ENCODE data around the gene SLC39A11.

SLC39A11 gene

GRCh38 chr17:73018599-73018998 is 73.9 kb downstream of the SLC39A11 start:
- H3K4me1 ChIP-seq: peaks cover 63% of the 10 kb centered on the region
- H3K27me3 ChIP-seq: no peaks in the 10 kb centered on the region
- no peak overlapping the region for H3K27ac ChIP-seq
- no peak overlapping the region for H3K4me3 ChIP-seq
- 0 out of 2 replicates have a peak, but pooled peaks cover 8% of the 10 kb centered on the region for H4K20me1 ChIP-seq
- no peak overlapping the region for H3K9ac ChIP-seq
- peaks cover 38% of the 10 kb centered on the region for H3K9me3 ChIP-seq
- TF ChIP-seq Cebpa-rat (IDR thresholded peaks at IDR 0.05): no peak
- no peak overlapping the region for H3K4me2 ChIP-seq
- peaks cover 10% of the 10 kb centered on the region for H3K36me3 ChIP-seq

GRCh38 chr17:73017658-73018057 is 74.8 kb downstream of the SLC39A11 start:
- no peaks in the 10 kb centered on the region for H3K27me3 ChIP-seq
- H3K27ac ChIP-seq: no peak overlapping the region
- no peak overlapping the region for H3K4me2 ChIP-seq
- H3K4me3 ChIP-seq: no peak overlapping the region
- TF ChIP-seq Cebpa-rat (IDR thresholded peaks at IDR 0.05): no peak
- H3K36me3 ChIP-seq: 0 out of 2 replicates have a peak, but pooled peaks cover 3% of the 10 kb centered on the region
- peaks cover 66% of the 10 kb centered on the region for H3K4me1 ChIP-seq
- H3K9ac ChIP-seq: no peak overlapping the region
- peaks cover 37% of the 10 kb centered on the region for H3K9me3 ChIP-seq
- 0 out of 2 replicates have a peak, but pooled peaks cover 8% of the 10 kb centered on the region for H4K20me1 ChIP-seq

- Histone ChIP-seq H3K9ac (no peak overlapping the region), H3K9me3 (peaks cover 32% of the 10 kb centered on the region), H3K36me3 (0 out of 2 replicates have a peak, but pooled peaks cover 3% of the 10 kb centered on the region), H3K4me3 (no peak overlapping the region), H3K4me2 (no peak overlapping the region), H3K27ac (no peak overlapping the region), H3K4me1 (peaks cover 66% of the 10 kb centered on the region), H3K27me3 (no peaks in the 10 kb centered on the region), H4K20me1 (no peaks in the 10 kb centered on the region)
- TF ChIP-seq Cebpa-rat (IDR thresholded peaks at IDR 0.05): no peak
Observed at GRCh38 chr17:73015722-73016276, 76.7 kb downstream of the SLC39A11 start.

GRCh38 chr17:73013816-73014663 is 78.4 kb downstream of the SLC39A11 start:
- no peak for TF ChIP-seq Cebpa-rat (IDR thresholded peaks at IDR 0.05)
- Histone ChIP-seq H3K4me3 (no peak overlapping the region), H3K36me3 (0 out of 2 replicates have a peak, but pooled peaks cover 3% of the 10 kb centered on the region), H3K4me2 (peak overlapping the region; percentile 60), H3K27me3 (no peaks in the 10 kb centered on the region), H3K9me3 (peaks cover 18% of the 10 kb centered on the region), H4K20me1 (no peaks in the 10 kb centered on the region), H3K9ac (no peak overlapping the region; the same call in 1 of the 2 replicates), H3K27ac (peak overlapping the region; percentile 76), H3K4me1 (peaks cover 72% of the 10 kb centered on the region)

- no peak overlapping the region; the same call in 1 of the 2 replicates for H3K9ac ChIP-seq
- H4K20me1 ChIP-seq: no peaks in the 10 kb centered on the region
- H3K36me3 ChIP-seq: 0 out of 2 replicates have a peak, but pooled peaks cover 3% of the 10 kb centered on the region
- TF ChIP-seq Cebpa-rat (IDR thresholded peaks at IDR 0.05): no peak
- peaks cover 13% of the 10 kb centered on the region for H3K9me3 ChIP-seq
- peaks cover 73% of the 10 kb centered on the region for H3K4me1 ChIP-seq
- peak overlapping the region; percentile 60 for H3K4me2 ChIP-seq
- H3K27ac ChIP-seq: peak overlapping the region; percentile 76
- H3K4me3 ChIP-seq: no peak overlapping the region
- H3K27me3 ChIP-seq: no peaks in the 10 kb centered on the region
Observed at GRCh38 chr17:73013301-73013700, 79.2 kb downstream of the SLC39A11 start.

- Histone ChIP-seq H3K9ac (peak overlapping the region; percentile 59; the same call in 1 of the 2 replicates), H3K4me3 (peak overlapping the region; percentile 36; the same call in 1 of the 2 replicates)
Observed at GRCh38 chr17:73011016-73011486, 81.4 kb downstream of the SLC39A11 start.

GRCh38 chr17:73010414-73010813 is 82.1 kb downstream of the SLC39A11 start:
- Histone ChIP-seq H3K9me3 (no peaks in the 10 kb centered on the region), H3K4me3 (0 out of 2 replicates have a peak overlapping the region, but pooled peaks have one; percentile 36), H3K4me1 (peaks cover 79% of the 10 kb centered on the region), H3K27ac (peak overlapping the region; percentile 76), H3K27me3 (no peaks in the 10 kb centered on the region), H3K9ac (peak overlapping the region; percentile 59; the same call in 1 of the 2 replicates), H3K4me2 (peak overlapping the region; percentile 72), H3K36me3 (peaks cover 2% of the 10 kb centered on the region; the same call in 1 of the 2 replicates), H4K20me1 (no peaks in the 10 kb centered on the region)
- no peak for TF ChIP-seq Cebpa-rat (IDR thresholded peaks at IDR 0.05)

More at GRCh38 chr17:73011016-73011486, 81.4 kb downstream of the SLC39A11 start:
- no peaks in the 10 kb centered on the region for H3K9me3 ChIP-seq
- H3K27me3 ChIP-seq: no peaks in the 10 kb centered on the region
- H3K27ac ChIP-seq: peak overlapping the region; percentile 76
- H4K20me1 ChIP-seq: no peaks in the 10 kb centered on the region
- peak overlapping the region; percentile 72 for H3K4me2 ChIP-seq
- TF ChIP-seq Cebpa-rat (IDR thresholded peaks at IDR 0.05): no peak
- peaks cover 85% of the 10 kb centered on the region for H3K4me1 ChIP-seq
- no peaks in the 10 kb centered on the region for H3K36me3 ChIP-seq

GRCh38 chr17:73007407-73007806 is 85.1 kb downstream of the SLC39A11 start:
- Histone ChIP-seq H3K4me3 (no peak overlapping the region), H3K4me1 (peaks cover 49% of the 10 kb centered on the region), H4K20me1 (no peaks in the 10 kb centered on the region), H3K36me3 (peaks cover 14% of the 10 kb centered on the region), H3K27ac (0 out of 2 replicates have a peak overlapping the region, but pooled peaks have one; percentile 9), H3K4me2 (0 out of 2 replicates have a peak overlapping the region, but pooled peaks have one; percentile 29), H3K27me3 (no peaks in the 10 kb centered on the region), H3K9ac (no peak overlapping the region), H3K9me3 (no peaks in the 10 kb centered on the region)
- TF ChIP-seq Cebpa-rat (IDR thresholded peaks at IDR 0.05): no peak

- no peak overlapping the region for H3K4me3 ChIP-seq
Observed at GRCh38 chr17:73005360-73005759, 87.1 kb downstream of the SLC39A11 start.

More at GRCh38 chr17:73005360-73005759, 87.1 kb downstream of the SLC39A11 start:
- Histone ChIP-seq H3K27ac (no peak overlapping the region), H3K27me3 (no peaks in the 10 kb centered on the region), H3K9me3 (no peaks in the 10 kb centered on the region), H4K20me1 (no peaks in the 10 kb centered on the region), H3K4me2 (no peak overlapping the region), H3K4me1 (peaks cover 42% of the 10 kb centered on the region), H3K36me3 (peaks cover 14% of the 10 kb centered on the region), H3K9ac (no peak overlapping the region)
- no peak for TF ChIP-seq Cebpa-rat (IDR thresholded peaks at IDR 0.05)

Data from BLaER1 (cell line).